CD4-positive, alpha-beta T cell treated with Interleukin-15 for 1 hour (primary cell): Measurements from ENCODE around the gene DROSHA.

Experiments used
- DNase-seq: peaks from one replicate; pipeline ENCODE4 v3.0.0-alpha.2; 2020

Gene DROSHA

DNA sequence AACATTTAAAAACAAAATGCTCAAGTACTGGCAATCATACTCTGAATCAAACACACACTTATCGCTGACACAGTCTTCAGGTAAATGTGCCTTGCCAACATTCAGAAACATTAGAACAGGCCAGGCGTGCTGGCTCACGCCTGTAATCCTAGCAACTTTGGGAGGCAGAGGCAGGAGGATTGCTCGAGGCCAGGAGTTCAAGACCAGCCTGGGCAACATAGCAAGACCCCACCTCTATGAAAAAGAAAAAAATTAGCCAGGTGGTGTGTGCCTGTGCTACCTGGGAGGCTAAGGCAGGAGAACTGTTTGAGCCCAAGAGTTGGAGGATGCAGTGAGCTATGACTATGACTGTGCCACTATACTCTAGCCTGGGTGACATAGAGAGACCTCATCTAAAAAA is 20.6 kb downstream of the DROSHA start:
- DNase-seq = no peak

DNA sequence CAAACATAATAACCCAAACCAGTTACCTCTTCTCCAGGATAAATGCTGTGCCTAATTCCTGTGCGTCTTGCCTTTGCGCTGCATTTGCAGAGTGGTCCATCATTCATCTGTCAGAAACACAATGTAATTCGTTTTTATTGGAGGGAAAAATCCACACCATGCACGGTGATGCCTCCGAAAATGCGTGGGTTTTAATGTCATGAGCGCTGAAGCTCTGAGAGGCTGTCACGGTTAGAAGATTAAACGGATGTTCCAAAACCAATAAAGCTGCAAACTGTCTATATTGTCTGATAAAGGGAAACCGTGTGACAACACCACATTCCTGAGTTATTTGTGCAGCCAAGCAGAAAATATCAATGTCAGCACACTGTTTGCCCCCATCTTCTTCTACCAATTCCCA is 27.4 kb downstream of the DROSHA start:
- no peak for DNase-seq

DNA sequence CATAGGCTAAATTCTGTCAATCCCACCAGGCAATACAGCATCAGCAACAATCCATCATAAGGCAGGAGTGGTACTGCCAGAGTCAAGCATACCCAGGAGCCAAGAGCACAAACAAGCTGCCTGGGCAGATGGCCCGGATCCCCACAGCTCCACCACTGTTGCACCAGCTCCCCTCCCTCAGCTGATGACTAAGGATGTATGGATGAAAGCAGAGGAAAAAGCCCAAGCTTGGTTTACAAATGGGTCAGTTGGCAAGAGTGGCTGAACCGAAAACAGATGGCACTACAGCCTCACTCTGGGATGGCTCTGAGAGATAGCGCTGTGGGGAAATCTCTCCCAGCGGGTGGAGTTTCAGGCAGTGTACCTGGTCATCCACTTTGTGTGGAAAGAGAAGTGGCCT is 29.4 kb downstream of the DROSHA start:
- no peak for DNase-seq

DNA sequence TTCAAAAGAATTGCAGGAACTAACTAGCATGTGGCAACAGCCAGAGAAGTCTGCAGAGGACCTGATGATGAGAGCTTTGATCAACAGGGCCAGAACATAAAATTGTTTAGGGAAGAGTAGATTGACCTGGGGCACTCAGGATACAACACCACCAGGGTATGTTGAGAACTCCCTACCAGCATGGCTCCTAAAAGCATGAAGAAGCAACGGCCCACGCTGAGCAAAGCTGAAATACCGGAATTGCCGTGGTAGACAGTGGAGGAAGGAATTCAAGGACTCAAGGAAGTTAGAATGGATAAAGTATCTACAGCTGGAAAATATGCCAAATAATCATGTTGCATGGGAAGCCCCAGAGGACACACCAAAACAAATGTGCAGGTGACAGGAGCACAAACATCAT is 31.6 kb downstream of the DROSHA start:
- no peak for DNase-seq

DNA sequence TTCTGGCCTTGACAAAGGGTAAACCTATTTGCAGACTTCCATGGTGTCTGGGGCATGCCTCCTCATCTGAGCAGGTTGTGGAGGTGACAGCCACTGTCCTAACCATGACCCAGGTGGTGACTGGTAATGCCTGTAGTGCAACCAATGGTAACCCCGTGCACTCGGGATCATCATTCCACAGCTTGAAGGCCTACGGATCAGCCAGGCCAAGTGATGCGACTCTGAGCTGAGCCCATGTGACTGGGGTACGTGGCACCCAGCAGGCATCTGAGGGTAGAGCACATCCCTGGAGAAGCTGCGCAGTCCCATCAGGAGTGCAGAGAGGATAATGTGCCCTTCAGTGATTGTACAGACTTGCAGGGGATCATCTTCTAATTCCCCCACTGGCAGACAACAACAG is 35.0 kb downstream of the DROSHA start:
- no peak for DNase-seq

DNA sequence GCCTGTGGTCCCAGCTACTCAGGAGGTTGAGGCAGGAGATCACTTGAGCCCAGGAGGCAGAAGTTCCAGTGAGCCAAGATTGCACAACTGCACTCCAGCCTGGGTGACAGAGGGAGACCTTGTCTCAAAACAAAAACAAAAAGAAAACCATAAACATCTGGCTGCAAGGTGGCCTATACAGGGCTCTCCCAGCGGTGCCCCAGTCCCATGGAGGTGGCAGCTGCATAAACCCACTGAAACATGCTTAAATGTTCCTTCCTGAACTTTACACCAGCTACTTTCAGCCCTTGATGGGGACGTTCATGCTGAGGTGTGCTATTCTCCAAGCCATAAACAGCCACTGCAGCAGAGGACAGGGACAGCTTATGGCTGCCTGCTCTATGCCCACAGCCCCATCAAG is 35.6 kb downstream of the DROSHA start:
- no peak for DNase-seq

DNA sequence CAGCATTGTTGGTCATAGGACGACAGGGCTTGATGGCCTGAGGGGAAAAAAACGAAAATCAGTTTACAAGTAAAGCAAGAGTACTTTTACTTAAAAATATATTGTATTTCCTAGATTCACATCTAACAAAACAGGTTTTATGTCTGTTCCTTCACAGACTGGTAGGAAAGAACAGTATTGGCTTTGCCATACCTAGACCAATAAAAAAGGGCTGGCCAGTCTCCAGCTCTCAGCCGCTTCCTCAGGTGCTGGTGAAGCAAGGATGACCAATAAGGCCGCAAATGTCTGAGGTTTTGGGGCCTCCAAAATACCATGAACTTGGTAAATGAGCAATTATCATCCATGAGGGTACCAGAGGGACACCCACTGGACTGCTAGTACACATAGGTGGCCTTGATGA is 36.6 kb downstream of the DROSHA start:
- no peak for DNase-seq

DNA sequence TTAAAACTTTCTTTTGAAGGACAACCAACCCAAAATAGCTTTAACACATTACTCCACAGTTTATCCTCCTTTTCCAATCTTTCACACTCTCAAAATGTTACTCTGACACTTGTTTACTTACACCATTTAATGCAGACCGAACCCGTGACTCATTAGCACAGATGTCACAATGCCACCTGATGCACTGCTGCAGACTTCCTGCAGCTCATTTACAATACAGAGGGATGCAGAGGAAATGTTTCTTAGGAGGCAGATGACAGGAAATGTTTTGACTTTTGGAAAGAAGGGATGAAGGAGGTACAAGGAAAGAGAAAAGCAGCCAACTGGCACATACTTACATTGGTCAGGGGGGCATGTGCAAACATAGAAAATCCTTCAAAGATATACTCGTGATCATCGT is 39.0 kb downstream of the DROSHA start:
- no peak for DNase-seq

DNA sequence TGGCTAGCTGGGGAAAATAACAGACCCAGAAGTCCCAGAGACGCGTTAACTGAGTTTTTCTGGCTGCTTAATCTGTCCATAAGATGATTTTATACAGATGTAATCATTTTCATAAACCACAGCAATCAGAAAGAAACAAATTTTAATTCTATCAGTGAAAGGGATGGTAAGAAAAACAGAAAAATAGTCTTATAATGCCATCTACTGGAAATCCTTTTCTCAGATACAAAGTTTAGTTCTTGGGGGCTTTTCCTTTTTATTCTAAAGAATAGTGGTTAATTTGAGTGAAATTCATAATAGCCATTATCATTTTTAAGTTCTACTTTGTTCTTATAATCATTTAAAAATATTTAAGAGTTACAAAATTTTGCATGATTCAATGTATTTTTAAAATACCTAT is 44.4 kb downstream of the DROSHA start:
- no peak for DNase-seq

DNA sequence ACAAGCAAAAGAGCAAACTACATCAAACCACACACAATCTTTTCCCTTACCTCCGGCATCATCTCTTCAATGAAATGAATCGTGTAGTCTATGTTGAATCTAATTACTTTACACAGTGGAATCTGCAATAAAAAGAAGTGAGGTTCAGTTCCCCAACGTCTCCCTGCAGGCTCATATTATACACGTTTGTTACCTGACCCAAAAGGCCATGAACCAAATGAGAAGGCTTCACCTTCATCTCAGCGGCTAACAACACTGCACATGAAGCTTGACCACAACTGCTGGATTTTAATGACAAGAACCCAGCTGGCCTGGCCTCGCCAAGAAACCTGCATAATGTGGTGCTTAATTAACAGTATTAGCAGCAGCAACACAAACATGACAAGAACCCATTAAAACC is 45.5 kb downstream of the DROSHA start:
- DNase-seq = no peak

DNA sequence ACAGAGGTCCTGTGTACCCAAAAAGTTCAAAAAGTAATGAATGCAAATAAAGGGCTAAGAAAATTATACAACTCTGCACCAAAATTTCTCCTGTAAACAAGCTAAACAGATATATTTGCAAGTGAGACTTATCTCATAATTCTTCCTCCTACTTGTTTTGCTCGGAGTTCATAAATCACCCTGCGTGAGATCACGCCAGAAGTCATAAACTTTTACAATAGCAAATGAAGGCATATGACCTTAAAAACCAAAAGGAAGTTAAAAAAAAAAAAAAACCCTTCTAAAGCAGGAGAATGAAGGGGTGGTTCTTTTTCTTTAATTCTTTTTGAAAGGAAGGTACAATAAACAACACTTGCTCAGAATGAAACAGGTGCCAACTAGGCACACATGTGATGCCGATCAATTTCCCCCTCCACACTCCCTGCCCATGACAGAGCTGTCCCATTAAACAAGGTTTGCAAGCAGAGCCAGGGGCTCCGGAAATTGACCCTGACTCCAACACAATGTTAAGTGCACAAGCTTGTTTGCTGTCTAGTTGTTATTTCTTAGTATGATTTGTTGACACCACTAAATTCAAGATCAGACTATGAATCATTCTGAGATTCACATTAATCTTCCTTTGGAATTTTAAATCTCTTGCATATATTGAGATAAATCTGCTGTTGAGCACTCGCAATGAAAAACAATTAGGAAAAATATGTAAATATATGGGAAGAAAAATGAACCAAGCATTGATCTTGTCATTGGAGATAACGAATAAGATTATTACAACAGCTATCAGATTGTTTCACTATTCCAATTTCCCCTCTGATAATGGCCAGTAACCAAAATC is 46.3 kb downstream of the DROSHA start:
- DNase-seq = no peak

DNA sequence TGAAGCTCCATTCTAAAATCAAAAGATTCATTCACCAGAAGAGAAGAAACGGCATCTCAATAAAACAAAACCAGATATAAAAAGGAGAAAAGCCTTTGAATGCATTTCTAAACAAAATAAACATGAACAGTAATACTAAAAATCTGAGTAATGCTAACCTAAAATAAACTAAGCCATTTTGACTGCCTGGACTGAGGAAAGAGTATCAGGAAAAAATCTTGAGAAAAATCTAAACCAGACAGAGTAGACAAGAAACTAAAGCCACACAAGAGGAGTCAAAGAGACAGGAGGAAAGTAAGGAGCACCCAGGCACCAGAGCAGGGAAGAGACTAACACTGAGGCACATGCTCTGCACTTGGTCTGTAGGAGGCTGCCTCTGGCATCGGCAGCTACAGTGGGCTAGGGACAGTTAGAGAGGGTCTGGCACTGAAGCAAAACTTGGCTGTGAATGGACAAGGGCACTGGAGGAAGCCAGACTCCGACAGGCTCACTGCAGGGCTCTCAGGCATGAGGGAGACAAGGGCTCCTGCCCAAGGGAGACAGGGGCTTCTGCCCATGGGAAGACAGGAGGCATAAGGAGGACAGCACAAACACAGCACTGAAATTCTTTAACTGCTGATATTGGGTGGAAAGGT is 50.2 kb downstream of the DROSHA start:
- no peak for DNase-seq

DNA sequence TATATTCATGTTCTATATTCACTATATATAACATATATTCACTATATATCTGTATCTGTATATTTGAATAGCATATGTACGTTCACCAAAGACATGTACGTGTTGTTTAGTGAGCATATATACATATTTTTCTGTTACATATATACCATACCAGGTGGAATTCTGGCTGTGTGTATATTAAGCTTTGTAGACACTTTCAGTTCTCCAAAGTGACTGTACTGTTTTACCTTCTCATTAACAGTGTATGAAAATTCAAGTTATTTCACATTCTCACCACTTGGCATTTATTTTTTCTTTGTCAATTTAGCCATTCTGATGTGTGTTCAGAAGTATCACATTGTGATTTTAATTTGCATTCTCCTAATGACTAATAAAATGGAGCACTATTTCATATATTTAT is 52.2 kb downstream of the DROSHA start:
- DNase-seq = no peak

DNA sequence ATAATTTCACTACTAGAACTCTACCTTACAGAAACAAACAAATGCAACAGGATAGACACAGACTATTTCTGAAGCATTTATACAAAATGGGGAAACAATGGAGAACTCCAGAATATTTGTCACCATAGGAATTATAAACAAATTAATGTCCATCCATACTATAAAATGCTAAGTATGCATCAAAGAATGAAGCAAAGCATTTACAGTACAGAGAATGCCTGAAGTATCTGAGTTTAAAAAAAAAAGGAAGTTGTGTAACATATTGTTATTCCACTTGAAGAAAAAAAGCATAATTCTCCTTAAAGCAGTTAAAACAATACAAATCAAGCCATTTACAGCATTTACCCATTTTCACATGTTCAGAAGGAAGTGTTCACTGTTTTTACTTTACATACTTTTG is 53.0 kb downstream of the DROSHA start:
- no peak for DNase-seq

DNA sequence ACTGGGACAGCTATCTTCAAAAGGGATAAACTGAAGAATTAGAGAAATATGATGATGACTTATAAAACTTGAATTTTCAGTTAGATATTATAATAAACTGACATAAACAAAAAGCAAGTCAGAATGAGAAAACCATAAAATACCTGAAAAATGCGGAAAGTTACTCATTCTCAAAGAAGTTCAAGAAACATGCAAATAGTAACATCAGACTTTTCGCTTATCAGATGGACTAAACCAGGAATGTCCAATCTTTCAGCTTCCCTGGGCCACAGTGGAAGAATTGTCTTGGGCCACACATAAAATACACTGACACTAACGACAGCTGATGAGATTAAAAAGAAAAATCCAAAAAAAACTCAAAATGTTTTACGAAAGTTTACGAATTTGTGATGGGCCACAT is 53.9 kb downstream of the DROSHA start:
- DNase-seq = no peak

DNA sequence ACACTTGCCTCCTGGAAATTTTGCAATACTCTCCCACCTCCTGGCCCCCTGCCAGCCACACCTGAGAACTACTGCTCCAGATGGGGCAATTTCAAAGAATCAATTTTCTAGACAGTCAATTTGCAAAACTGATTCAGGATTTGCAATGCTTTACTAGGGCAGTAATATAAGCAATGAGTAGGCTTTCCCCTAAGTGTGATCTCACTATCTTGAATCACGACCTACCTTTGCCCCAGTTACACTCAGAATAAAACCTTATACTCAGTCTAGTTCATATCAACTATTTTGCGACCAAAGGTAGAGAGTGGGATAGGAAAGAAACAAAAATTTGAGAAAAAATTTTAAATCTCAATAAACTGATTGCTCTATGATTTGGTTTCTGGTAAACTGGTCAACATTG is 54.4 kb downstream of the DROSHA start:
- no peak for DNase-seq

DNA sequence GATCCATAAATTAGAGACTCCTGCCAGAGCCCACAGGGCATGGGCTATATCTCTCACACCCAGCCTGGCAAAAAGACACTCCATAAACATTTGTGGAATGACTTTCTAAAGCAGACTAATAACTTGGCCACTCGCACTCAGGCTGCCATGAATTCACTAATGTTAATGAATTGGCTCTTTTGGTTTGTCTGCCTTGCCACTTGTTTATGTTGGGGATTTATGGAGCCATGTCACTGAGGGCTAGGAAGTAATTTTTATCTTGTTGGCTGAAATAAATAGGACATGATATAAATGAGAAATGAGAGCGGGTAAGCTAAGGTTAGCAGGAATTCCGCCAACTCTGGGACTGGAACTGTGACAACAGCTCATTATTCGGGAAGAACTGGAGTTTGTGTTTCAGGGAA is 55.2 kb downstream of the DROSHA start:
- no peak for DNase-seq

DNA sequence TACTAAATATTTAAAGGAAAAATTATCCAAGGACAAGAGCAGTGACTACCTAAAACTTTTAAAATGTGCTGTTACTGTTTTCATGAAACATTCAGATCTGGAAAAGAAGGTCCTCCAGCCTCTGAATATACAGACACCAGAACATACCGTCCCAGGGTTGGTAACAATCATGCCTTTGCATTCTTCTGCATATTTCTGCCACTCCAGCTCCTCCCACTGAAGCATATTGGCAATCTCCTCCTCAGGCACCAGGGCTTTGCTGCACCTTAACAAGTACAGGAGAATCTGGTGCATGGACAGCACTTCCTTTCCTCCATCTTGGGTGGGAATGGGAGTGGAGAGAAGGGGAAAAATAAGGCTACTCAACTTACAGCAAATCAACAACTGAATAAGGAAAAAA is 60.0 kb downstream of the DROSHA start:
- no peak for DNase-seq

DNA sequence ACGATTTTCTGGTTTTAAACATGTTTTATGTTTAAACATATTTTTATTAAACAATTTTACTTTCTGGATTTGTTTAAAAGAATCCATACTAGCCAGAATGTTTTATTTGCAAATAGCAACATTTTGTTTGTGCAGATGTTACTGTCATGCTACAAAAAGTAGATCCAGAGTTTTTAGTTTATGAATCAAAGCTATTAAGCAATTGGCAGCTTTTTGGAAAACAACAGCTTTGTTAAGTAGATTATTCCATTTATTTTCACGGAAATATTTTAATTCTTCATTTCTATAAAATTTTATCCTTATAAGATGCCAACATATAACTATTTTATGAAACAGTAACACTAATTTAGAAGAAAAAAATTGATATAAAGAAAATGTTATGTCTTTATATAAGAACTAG is 60.9 kb downstream of the DROSHA start:
- DNase-seq = no peak

DNA sequence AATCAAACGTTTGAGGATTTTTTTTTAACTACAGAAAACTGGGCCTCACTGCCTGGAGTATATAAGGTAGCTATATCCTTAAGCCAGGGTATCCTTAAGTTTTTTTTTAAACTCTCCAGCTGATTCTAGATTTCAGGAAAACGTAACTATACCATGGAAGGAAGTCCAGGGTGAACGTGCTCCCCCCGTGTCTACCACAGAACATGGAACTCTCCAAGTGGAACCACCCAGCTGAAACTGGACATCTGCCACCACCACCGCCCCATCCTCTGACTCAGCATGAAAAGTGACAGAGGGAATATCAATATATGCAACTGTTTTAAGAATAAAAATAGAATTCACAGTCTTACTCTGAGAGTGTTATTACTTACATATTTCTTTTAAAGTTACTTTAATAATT is 61.3 kb downstream of the DROSHA start:
- no peak for DNase-seq

DNA sequence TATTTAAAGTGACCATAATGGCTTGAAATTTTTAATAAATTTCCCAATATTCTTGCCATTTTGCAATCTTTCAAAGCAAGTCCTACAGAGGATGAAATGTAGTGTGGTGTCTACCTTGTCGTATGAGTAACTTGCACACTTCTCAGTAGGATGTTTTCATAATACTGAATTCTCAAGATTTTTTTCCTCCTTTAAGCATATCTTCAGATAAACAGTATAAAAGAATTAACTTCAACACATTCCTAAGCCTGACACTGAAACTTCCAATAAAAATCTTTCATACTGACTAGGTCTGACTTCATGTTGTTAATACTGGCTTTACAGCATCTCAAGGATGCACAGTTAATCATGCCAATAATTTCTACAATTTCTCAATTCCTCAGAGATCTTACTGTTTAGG is 62.0 kb downstream of the DROSHA start:
- DNase-seq = no peak

DNA sequence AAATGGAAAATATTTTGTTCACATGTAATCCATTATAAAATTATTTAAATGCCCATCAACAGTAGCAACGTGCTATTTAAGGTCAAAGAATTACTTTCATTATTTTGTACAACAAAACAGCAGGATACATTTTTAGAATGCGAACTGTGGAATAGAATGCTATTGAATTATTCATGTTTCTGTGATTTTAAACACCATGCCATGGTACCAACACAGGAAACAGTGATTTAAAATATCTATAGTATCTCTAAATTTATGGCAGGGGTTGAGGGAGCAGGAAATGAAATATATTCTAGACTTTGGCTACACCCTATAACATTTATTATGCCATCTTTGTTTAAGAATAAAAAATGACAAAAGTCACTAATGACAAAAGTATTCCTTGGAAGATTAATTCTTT is 62.4 kb downstream of the DROSHA start:
- no peak for DNase-seq

DNA sequence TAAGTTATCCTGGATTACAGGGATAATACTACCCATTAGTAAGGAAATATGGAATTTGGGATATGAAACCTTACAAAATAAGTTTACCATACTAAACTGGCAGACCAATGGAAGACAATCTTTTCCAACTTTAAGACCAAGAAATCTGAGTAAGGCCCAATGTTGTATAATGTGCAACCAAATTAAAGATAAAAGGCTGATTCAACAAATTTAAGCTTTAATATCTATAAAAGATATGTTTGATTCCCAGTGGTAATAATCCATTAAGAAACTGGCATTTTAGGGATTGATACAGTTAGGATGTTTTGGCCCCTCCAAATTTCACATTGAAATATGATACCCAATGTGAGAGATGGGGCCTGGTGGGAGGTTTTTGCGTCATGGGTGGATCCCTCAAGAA is 66.6 kb downstream of the DROSHA start:
- no peak for DNase-seq

DNA sequence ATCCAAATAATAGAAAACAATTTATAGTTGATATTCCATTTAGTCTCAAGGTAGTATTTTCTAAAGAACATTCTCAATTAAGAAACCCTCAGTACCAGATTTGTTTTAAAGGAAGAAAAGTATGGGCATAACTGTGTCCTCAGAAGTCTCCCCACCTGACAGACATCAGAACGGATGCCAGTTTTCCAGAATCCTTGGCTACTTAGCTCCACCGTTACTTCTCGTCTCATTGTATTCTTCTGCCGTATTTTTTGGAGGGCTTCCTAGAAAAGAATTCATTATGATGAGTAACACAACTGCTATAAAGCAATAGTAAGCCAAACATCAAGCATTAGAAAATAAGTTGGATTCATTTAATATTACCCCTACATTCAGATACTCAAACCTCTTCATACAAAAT is 67.8 kb downstream of the DROSHA start:
- DNase-seq = no peak

DNA sequence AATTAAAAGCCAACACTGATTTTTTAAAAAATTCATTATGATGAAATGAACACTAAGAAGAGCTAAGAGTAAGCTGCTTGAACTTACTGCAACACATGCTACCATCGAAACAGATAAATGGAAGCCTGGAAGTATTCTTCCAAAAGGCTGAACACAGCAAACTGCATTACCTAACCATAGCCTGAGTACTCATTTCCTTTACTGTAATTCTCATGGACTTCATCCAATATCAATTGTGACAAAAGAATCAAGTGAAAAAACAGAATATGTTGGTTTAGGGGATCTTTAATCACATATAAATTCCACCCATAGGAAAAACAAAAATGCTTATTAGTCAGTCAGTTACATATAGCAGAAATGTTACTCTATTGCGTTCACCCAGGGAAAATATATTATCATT is 68.5 kb downstream of the DROSHA start:
- DNase-seq = no peak
